OCI-LY1 (cell line): Measurements from ENCODE around the gene PFKP.

ENCODE experiments used
- H2AFZ ChIP-seq: fragments of 200-600 bp; sonication (generic), shearing (Covaris generic); 2 replicates; pipeline ENCODE4 v1.6.0; 2014; ENCODE audit warnings: antibody characterized with exemption, mild to moderate bottlenecking, low read length
- H3F3A ChIP-seq: fragments of 200-600 bp; sonication (generic), shearing (Covaris generic); 2 replicates; pipeline ENCODE4 v1.6.0; 2014; ENCODE audit warnings: mild to moderate bottlenecking, antibody characterized with exemption, low read length, moderate library complexity; ENCODE audit not compliant: insufficient read depth
- H3K27ac ChIP-seq: fragments of 200-600 bp; sonication (generic); 2 replicates; pipeline ENCODE4 v1.5.1; 2014; ENCODE audit warnings: low read length, mixed run types, mild to moderate bottlenecking, low read depth; ENCODE audit not compliant: poor library complexity, severe bottlenecking
- H3K27me3 ChIP-seq: fragments of 200-600 bp; sonication (generic); 2 replicates; pipeline ENCODE4 v1.6.0; 2014; ENCODE audit warnings: antibody characterized with exemption, mild to moderate bottlenecking, low read length, moderate library complexity; ENCODE audit not compliant: insufficient read depth
- H3K36me3 ChIP-seq: fragments of 200-600 bp; sonication (generic); 2 replicates; pipeline ENCODE4 v1.6.1; 2014; ENCODE audit warnings: mild to moderate bottlenecking, antibody characterized with exemption, low read length, moderate library complexity, mixed read lengths; ENCODE audit not compliant: insufficient read depth
- H3K4me1 ChIP-seq: fragments of 200-600 bp; sonication (generic); 2 replicates; pipeline ENCODE4 v1.5.1; 2014; ENCODE audit warnings: mild to moderate bottlenecking, low read length, moderate library complexity; ENCODE audit not compliant: insufficient read depth, severe bottlenecking
- H3K4me2 ChIP-seq: fragments of 200-600 bp; sonication (generic), shearing (Covaris generic); 2 replicates; pipeline ENCODE4 v1.6.1; 2014; ENCODE audit warnings: low read length
- H3K4me3 ChIP-seq: fragments of 200-600 bp; sonication (generic); 2 replicates; pipeline ENCODE4 v1.5.1; 2014; ENCODE audit warnings: low read length, low read depth, mild to moderate bottlenecking, mixed read lengths; ENCODE audit not compliant: poor library complexity, severe bottlenecking
- H3K79me2 ChIP-seq: fragments of 200-600 bp; shearing (Covaris generic); 2 replicates; pipeline ENCODE4 v1.6.1; 2016; ENCODE audit warnings: mixed run types, low read length, mixed read lengths; ENCODE audit not compliant: insufficient read depth
- H3K9ac ChIP-seq: fragments of 200-600 bp; sonication (generic), shearing (Covaris generic); 2 replicates; pipeline ENCODE4 v1.6.1; 2014; ENCODE audit warnings: mild to moderate bottlenecking, low read length, mixed read lengths
- H3K9me2 ChIP-seq: fragments of 200-600 bp; sonication (generic), shearing (Covaris generic); 2 replicates; pipeline ENCODE4 v1.6.1; 2014; ENCODE audit warnings: low read depth, mild to moderate bottlenecking, low read length, mixed read lengths
- H3K9me3 ChIP-seq: fragments of 200-600 bp; shearing (Covaris generic); 2 replicates; pipeline ENCODE4 v1.6.1; 2014; ENCODE audit warnings: low read length, mixed read lengths
- H4K20me1 ChIP-seq: fragments of 200-600 bp; sonication (generic), shearing (Covaris generic); 2 replicates; pipeline ENCODE4 v1.6.0; 2016; ENCODE audit warnings: mild to moderate bottlenecking, low read length; ENCODE audit not compliant: insufficient read depth
- CTCF ChIP-seq: fragments of 200-600 bp; sonication (generic), shearing (Covaris generic); IDR thresholded peaks from 2 replicates; pipeline ENCODE4 v1.5.1; 2017; ENCODE audit warnings: mild to moderate bottlenecking, antibody characterized with exemption, low read length, moderate library complexity, mixed read lengths
- EZH2 ChIP-seq: fragments of 200-600 bp; sonication (generic), shearing (Covaris generic); IDR thresholded peaks from 2 replicates; pipeline ENCODE4 v1.8.0; 2017; ENCODE audit warnings: borderline replicate concordance, mixed run types, mild to moderate bottlenecking, antibody characterized with exemption, low read length, moderate library complexity, mixed read lengths

The PFKP gene

GRCh38 chr10:3068201-3068967 is 1.0 kb downstream of the PFKP start:
- no peaks in the 10 kb centered on the region for H4K20me1 ChIP-seq
- H3K9ac ChIP-seq, result peak overlapping the region; percentile 88
- H3K4me1 ChIP-seq, result peaks cover 31% of the 10 kb centered on the region
- H3K9me2 ChIP-seq, result no peaks in the 10 kb centered on the region
- H3K4me2 ChIP-seq, result peak overlapping the region; percentile 87
- peak overlapping the region; percentile 65 for H3K27ac ChIP-seq
- no peaks in the 10 kb centered on the region for H3K27me3 ChIP-seq
- H3F3A ChIP-seq, result no peaks in the 10 kb centered on the region
- H3K4me3 ChIP-seq, result peak overlapping the region; percentile 87
- no peak for TF ChIP-seq CTCF
- no peak for TF ChIP-seq EZH2
- peaks cover 51% of the 10 kb centered on the region for H3K79me2 ChIP-seq
- H3K9me3 ChIP-seq, result no peaks in the 10 kb centered on the region
- H2AFZ ChIP-seq, result no peak overlapping the region
- peaks cover 41% of the 10 kb centered on the region for H3K36me3 ChIP-seq

- H3K4me3 ChIP-seq, result peak overlapping the region; percentile 87
- no peaks in the 10 kb centered on the region for H3K9me2 ChIP-seq
- no peaks in the 10 kb centered on the region for H3K27me3 ChIP-seq
- peak overlapping the region; percentile 65 for H3K27ac ChIP-seq
- no peaks in the 10 kb centered on the region for H3F3A ChIP-seq
- H3K9me3 ChIP-seq, result no peaks in the 10 kb centered on the region
- H3K36me3 ChIP-seq, result peaks cover 43% of the 10 kb centered on the region
- no peaks in the 10 kb centered on the region for H4K20me1 ChIP-seq
- H2AFZ ChIP-seq, result no peak overlapping the region
- H3K79me2 ChIP-seq, result peaks cover 56% of the 10 kb centered on the region
- H3K4me1 ChIP-seq, result peaks cover 31% of the 10 kb centered on the region
- H3K4me2 ChIP-seq, result peak overlapping the region; percentile 87
- TF ChIP-seq CTCF (peak; percentile 17; the same call in 1 of the 2 replicates), EZH2 (no peak)
- H3K9ac ChIP-seq, result peak overlapping the region; percentile 88
These were observed 1.8 kb downstream of the PFKP start for GRCh38 chr10:3068968-3069737.

GRCh38 chr10:3069876-3070275 is 2.5 kb downstream of the PFKP start:
- H3K79me2 ChIP-seq, result peaks cover 56% of the 10 kb centered on the region
- H3K27me3 ChIP-seq, result no peaks in the 10 kb centered on the region
- peaks cover 50% of the 10 kb centered on the region for H3K36me3 ChIP-seq
- no peaks in the 10 kb centered on the region for H3K9me2 ChIP-seq
- H4K20me1 ChIP-seq, result no peaks in the 10 kb centered on the region
- H3K4me1 ChIP-seq, result peaks cover 35% of the 10 kb centered on the region
- no peak overlapping the region for H3K9ac ChIP-seq
- TF ChIP-seq EZH2, result no peak
- no peak for TF ChIP-seq CTCF
- H3K27ac ChIP-seq, result peak overlapping the region; percentile 40
- H3K9me3 ChIP-seq, result no peaks in the 10 kb centered on the region
- peak overlapping the region; percentile 87 for H3K4me2 ChIP-seq
- H2AFZ ChIP-seq, result no peak overlapping the region
- H3K4me3 ChIP-seq, result peak overlapping the region; percentile 87
- no peaks in the 10 kb centered on the region for H3F3A ChIP-seq
